ENCODE results near the gene USP17L13. TPM values are rescaled to one million over a fixed set of nuclear protein-coding genes. Genes with fewer than 3 reads are reported as not detected.
"Not testable (repeated sequence)": the region's sequence is repeated elsewhere in the genome, so short reads cannot be mapped to it uniquely, and the experiment has no call there.

The USP17L13 gene
- total RNA-seq, 1 experiment from 2014 or later, result not detected

GRCh38 chr4:9234085-9234484, 9.4 kb downstream of the USP17L13 start, which contains the start of gene USP17L15:
Gene USP17L15 (plus strand): TSS chr4:9234385. CDS start chr4:9234385, 0 bp downstream.
- not testable (repeated sequence) for H4K20me1 ChIP-seq (ENCODE audit: control insufficient read depth, insufficient read depth, insufficient read length); H3K79me2 ChIP-seq (ENCODE audit: insufficient read depth, low read length); H3K4me2 ChIP-seq (ENCODE audit: insufficient read depth, insufficient read length, low read length); H2BK120ac ChIP-seq (ENCODE audit: low read depth, low read length, poor library complexity, severe bottlenecking); H3K4me3 Mint-ChIP-seq; H2AK5ac ChIP-seq (ENCODE audit: insufficient read length, low read length); H3T11ph ChIP-seq (ENCODE audit: low read length); H3K56ac ChIP-seq (ENCODE audit: insufficient read length, low read depth, low read length); H3K18ac ChIP-seq (ENCODE audit: insufficient read length, low read depth, low read length); H3K27me3 ChIP-seq (ENCODE audit: insufficient read depth, low read length); H3K23ac ChIP-seq (ENCODE audit: insufficient read length, low read depth, low read length); H2AFZ ChIP-seq (ENCODE audit: low read length); H2BK20ac ChIP-seq (ENCODE audit: low read depth, low read length, poor library complexity, severe bottlenecking); H2BK5ac ChIP-seq (ENCODE audit: insufficient read length, low read length); H4K8ac ChIP-seq (replicated peaks; ENCODE audit: insufficient read length, low read depth, low read length); H2BK12ac ChIP-seq (ENCODE audit: insufficient read length, low read depth, low read length); H3K4ac ChIP-seq (ENCODE audit: low read depth, low read length); H3K9ac ChIP-seq (ENCODE audit: extremely low read depth, insufficient read length, low read length); H3K4me1 ChIP-seq (ENCODE audit: insufficient read depth, low read length); H3K79me1 ChIP-seq (ENCODE audit: insufficient read depth, low read depth, low read length, poor library complexity, severe bottlenecking); H3K27ac Mint-ChIP-seq; H3K27me3 Mint-ChIP-seq (ENCODE audit: low read depth); H3K36me3 Mint-ChIP-seq (ENCODE audit: insufficient read depth in 1 of 3, low read depth in 3 of 3); H3K23me2 ChIP-seq (ENCODE audit: insufficient read length, low read depth, low read length, poor library complexity, severe bottlenecking); H3K9me3 ChIP-seq (ENCODE audit: control insufficient read depth, low read depth, low read length); H3K9me3 Mint-ChIP-seq; H4K91ac ChIP-seq (ENCODE audit: insufficient read length, low read depth, low read length); H4K5ac ChIP-seq (ENCODE audit: insufficient read length, low read depth, low read length); DNase-seq; H3K27ac ChIP-seq (ENCODE audit: insufficient read length, low read depth, low read length); H2BK15ac ChIP-seq (ENCODE audit: low read depth, low read length); H3K14ac ChIP-seq (ENCODE audit: insufficient read depth, low read length); H3K4me1 Mint-ChIP-seq
- no CpG with 5 or more reads among the region's 15 CpGs for WGBS (ENCODE audit: extremely low coverage, insufficient read length, low lambda C conversion rate)

DNA sequence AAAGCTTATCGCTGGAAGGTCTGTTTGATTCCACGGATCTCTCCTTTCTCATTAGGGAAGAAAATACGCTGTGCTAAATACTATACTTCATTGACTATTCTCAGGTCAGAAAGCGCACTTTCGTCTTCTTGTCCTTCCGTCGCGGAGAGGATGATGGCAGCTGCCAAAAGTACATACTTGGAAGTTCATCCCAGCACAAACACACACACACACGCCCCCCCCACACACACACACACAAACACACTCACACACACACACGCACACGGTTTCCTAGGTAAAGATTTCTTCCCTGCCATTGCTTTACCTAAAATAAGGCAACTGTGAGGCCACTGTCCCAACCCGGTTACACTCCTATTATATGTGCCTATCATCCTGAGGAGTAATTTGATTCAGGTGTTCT, 13.8 kb downstream of the USP17L13 start:
- H2BK12ac ChIP-seq (ENCODE audit: insufficient read length, low read depth, low read length); H2BK20ac ChIP-seq (ENCODE audit: low read depth, low read length, poor library complexity, severe bottlenecking); H4K91ac ChIP-seq (ENCODE audit: insufficient read length, low read depth, low read length); H3K4me1 Mint-ChIP-seq; H3K27me3 ChIP-seq (ENCODE audit: insufficient read depth, low read length); H3K23me2 ChIP-seq (ENCODE audit: insufficient read length, low read depth, low read length, poor library complexity, severe bottlenecking); H3K4me2 ChIP-seq (ENCODE audit: insufficient read depth, insufficient read length, low read length); H2AFZ ChIP-seq (ENCODE audit: low read length); H3K4ac ChIP-seq (ENCODE audit: low read depth, low read length); H4K8ac ChIP-seq (replicated peaks; ENCODE audit: insufficient read length, low read depth, low read length); H3K27ac ChIP-seq (ENCODE audit: insufficient read length, low read depth, low read length); H3K79me2 ChIP-seq (ENCODE audit: insufficient read depth, low read length); H2BK120ac ChIP-seq (ENCODE audit: low read depth, low read length, poor library complexity, severe bottlenecking); H3K27ac Mint-ChIP-seq; H3K14ac ChIP-seq (ENCODE audit: insufficient read depth, low read length); H3K23ac ChIP-seq (ENCODE audit: insufficient read length, low read depth, low read length); H3K56ac ChIP-seq (ENCODE audit: insufficient read length, low read depth, low read length); H3K4me3 Mint-ChIP-seq; H3K4me1 ChIP-seq (ENCODE audit: insufficient read depth, low read length); H3K36me3 Mint-ChIP-seq (ENCODE audit: insufficient read depth in 1 of 3, low read depth in 3 of 3); H2AK5ac ChIP-seq (ENCODE audit: insufficient read length, low read length); H2BK15ac ChIP-seq (ENCODE audit: low read depth, low read length); H4K20me1 ChIP-seq (ENCODE audit: control insufficient read depth, insufficient read depth, insufficient read length); H3K9ac ChIP-seq (ENCODE audit: extremely low read depth, insufficient read length, low read length); H3K9me3 ChIP-seq (ENCODE audit: control insufficient read depth, low read depth, low read length); H3K9me3 Mint-ChIP-seq; H2BK5ac ChIP-seq (ENCODE audit: insufficient read length, low read length); H3K18ac ChIP-seq (ENCODE audit: insufficient read length, low read depth, low read length); DNase-seq; H4K5ac ChIP-seq (ENCODE audit: insufficient read length, low read depth, low read length); H3K27me3 Mint-ChIP-seq (ENCODE audit: low read depth); H3T11ph ChIP-seq (ENCODE audit: low read length); H3K79me1 ChIP-seq (ENCODE audit: insufficient read depth, low read depth, low read length, poor library complexity, severe bottlenecking): not testable (repeated sequence)
- WGBS (ENCODE audit: extremely low coverage, insufficient read length, low lambda C conversion rate), result no CpG with 5 or more reads among the region's 12 CpGs

Measured in H9 (cell line).